HG02588 (cell line): ENCODE data around the gene NIPAL3.

Source experiments
- ATAC-seq: cut with Tn5 transposase; IDR thresholded peaks from one replicate; pipeline ENCODE4 v1.9.1; 2021; ENCODE audit warnings: mild to moderate bottlenecking, moderate library complexity; ENCODE audit not compliant: unreplicated experiment

The NIPAL3 gene

GRCh38 chr1:24415334-24415909 lies at the start of gene NIPAL3:
NIPAL3 (plus strand) TSS chr1:24415802; CDS start chr1:24419548, 3,746 bp downstream.
- peak; percentile 96 for ATAC-seq

- ATAC-seq, result no peak
These were observed 48.9 kb upstream of the NIPAL3 start for GRCh38 chr1:24366707-24367106.

- no peak for ATAC-seq
These were observed 46.4 kb upstream of the NIPAL3 start for GRCh38 chr1:24369199-24369598.

- ATAC-seq, result no peak
These were observed 45.8 kb upstream of the NIPAL3 start for GRCh38 chr1:24369801-24370200.

GRCh38 chr1:24373044-24373443 lies 42.6 kb upstream of the NIPAL3 start:
- no peak for ATAC-seq

GRCh38 chr1:24373710-24374109 lies 41.9 kb upstream of the NIPAL3 start:
- ATAC-seq, result no peak

GRCh38 chr1:24374891-24375786 lies 40.5 kb upstream of the NIPAL3 start:
- ATAC-seq, result no peak

- ATAC-seq, result no peak
These were observed 35.8 kb upstream of the NIPAL3 start for GRCh38 chr1:24379733-24380315.

- ATAC-seq, result no peak
These were observed 35.1 kb upstream of the NIPAL3 start for GRCh38 chr1:24380508-24380907.

GRCh38 chr1:24381256-24381655 lies 34.3 kb upstream of the NIPAL3 start:
- no peak for ATAC-seq

DNA sequence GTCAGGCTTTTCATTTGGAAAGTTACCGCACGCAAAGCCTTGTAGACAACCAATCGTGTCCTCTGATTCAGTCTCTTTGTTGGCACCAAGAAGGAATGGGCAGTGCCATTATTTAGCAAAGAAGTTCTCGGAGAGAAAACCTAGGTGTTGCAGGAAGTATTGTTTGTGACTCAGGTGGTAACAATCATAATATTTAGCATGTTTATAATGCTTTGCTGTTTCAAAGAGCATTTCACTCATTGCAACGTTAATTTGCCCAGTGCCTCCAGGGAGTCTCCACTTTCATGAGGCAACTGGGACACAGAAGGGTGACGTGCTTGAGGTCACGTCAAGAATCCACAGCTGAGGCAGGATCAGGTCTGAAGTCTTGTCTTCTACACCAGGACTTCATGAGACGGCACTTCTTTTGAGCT lies 33.4 kb upstream of the NIPAL3 start:
- no peak for ATAC-seq

- ATAC-seq, result no peak
These were observed 32.1 kb upstream of the NIPAL3 start for GRCh38 chr1:24383381-24383940.

DNA sequence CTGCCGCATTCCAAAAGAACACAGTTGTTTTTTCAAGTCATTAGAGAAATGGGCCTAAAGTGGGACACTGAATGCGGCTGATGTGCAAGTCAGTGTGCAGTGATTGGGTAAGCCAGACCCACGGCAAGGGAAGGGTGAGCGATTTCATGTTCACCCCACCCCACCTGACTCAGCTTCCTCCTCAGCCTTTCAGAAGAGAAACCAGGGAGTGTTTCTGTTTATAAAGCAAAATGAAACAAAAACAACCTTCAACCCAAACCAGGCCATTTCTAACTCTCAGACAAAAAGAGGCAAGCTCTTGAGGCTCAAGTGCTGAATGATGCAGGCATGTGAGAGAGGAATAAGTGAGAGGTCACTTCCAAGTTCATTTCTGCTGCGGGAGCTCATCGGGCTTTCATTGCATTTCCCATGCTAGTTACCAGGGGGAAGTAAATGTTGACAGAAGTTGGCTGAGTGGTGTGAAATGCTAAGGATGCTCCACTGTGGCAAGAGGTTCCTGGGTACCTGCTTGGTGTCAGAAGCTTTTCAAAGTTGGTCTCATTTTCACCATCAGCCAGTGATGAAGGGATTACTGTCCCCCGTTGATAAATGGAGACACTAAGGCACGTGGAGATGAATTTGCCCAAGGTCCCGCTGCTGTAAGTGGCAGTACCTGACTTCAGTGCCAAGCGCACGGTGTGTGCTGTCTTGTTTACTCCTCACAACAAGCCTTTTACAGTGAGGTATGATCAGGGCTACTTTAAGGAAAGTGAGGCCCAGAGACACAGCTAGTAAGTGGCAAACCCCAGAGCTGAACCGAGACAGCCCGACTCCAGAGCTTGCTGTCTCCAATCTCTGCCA lies 31.1 kb upstream of the NIPAL3 start:
- ATAC-seq, result peak; percentile 59

DNA sequence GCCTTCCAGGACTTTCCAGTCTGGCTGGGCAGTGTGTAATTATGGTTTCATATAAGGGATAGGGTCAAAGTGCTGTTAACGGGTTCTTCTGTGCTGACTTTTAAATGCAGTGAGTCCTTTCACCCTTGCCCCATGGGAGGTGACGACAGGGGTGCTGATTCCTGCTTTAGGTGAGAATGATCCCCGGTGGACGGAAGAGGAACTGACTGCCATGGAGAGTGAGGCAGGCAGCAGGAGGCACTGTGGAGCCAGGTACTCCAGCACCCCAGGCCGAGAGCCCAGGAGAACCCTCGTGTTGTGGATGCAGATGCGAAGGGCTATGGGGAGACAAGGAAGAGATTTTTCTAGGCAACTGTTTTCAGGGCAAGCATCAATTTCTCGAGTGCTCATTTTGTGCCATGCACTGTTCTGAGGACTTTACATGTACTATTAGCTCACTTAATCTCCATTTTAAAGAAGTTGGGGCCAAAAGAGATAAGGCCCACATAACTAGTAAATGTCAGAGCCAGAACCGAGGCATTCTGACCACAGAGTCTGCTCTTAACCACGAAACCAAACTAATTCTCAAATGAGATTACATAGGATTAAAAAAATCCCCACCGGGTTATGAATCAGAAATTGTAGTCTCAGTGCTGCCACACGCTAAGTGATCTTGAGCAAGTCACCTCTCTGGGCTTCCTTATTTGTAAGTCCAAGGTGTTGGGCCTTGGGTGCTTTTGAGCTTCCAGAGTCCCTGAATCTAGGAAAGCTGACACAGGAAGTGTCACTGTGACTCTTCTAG lies 30.3 kb upstream of the NIPAL3 start:
- ATAC-seq, result no peak

GRCh38 chr1:24386241-24386640 lies 29.4 kb upstream of the NIPAL3 start:
- ATAC-seq, result no peak

DNA sequence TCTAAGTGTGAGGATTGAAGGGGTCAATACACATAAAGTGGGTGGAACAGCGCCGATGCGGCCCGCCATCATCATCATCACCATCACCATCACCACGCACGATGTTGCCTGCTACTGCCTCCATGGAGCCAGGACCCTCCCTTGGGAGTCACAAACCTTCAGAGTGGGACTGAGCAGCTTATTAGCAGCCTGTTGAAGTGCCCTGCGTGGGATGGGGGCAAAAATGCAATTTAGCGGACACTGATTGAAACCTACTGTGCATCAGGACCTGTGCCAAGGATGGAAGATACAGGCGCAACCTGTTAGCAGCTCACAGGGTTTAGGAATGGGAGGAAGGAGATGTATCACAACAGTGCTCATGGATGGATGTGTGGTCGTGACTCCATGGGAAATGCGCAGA lies 28.7 kb upstream of the NIPAL3 start:
- no peak for ATAC-seq

- no peak for ATAC-seq
These were observed 27.9 kb upstream of the NIPAL3 start for GRCh38 chr1:24387636-24388175.

DNA sequence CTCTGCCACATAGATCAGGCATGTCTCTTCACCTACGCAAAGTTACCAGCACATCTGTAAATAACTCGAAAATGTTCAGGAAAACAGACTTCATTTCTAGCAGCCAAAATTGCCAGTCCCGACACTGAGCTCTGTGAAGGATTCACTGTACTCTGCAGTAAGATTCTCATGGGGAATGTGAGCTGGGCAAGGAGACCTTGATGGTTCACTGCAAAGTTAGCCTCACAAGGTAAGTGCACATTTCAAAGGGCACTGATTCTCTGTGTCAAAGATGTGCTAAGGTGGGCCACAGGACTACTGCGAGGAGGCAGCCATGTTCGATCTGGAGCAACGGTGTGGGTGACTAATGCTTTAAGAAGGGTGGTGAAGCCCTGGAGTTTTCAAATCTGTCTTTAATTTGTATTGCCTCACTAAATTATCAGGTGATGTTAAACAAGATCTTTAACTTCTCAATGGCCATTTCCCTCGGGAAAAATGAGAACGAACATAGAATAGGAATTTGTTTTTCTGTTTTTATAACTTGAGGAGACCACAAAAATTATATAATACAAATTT lies 27.2 kb upstream of the NIPAL3 start:
- no peak for ATAC-seq

- ATAC-seq, result no peak
These were observed 26.3 kb upstream of the NIPAL3 start for GRCh38 chr1:24389231-24389678.
